ENCODE results near the gene NUP62.
"Not testable (repeated sequence)": the region's sequence is repeated elsewhere in the genome, so short reads cannot be mapped to it uniquely, and the experiment has no call there.

NUP62 gene

DNA sequence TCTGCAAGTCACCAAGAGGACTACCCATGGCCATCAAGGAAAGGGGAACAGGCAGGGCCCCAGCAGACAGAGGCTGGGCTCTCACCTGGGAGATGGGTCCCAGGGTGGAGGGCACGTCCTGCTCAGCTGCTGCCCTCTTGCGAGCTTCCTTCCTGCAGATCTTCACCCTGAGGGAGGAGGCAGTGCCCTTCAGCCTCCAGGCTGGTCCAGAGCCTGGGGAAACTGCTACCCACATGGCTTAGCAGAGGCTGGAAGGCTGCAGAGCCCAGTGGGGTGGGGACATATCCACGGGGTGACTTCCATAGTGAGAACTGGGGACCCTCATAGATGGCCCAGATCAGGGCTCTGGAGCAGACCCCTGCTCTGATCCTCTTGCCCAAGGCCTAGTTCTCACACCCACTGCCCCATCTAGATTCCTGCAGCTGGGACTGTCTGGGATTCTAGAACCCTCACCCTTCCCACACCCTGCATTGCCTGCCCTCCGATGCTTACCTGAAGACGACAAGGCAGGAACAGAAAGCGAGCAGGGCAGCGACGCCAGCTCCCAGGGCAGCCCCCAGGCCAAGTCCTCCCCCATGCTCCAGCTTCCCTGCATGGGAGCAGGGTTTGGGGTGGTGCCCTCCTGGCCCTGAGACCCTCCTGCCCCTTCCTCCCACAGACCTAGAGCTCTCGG, 22.6 kb upstream of the NUP62 start:
- DNase-seq: no peak

DNA sequence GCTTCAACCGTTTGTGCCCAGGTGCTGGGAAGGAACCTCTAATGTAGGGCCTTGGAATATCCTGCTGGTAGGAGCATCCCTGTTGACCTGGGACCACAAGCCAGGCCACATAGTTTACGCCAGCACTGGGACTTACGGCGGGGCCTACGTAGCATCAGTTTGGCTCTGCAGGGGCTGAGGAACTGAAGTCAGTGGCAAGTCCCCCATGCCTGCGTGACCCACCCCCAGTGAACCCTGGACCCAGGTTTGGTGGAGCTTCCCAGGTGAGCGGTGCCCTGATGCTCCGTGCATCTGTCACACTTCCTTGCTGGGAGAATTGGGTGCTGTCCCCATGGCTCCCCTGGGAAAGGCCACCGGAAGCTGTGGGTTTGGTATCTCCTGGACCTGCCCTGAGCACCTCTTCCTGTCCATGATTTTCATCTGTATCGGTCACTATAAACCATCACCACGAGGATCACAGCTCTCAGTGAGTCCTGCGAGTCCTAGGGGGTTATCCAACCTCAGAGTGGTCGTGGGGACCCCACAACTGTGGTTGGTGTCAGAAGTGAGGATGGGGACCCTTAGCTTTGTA, 21.7 kb upstream of the NUP62 start:
- no peak for DNase-seq

DNA sequence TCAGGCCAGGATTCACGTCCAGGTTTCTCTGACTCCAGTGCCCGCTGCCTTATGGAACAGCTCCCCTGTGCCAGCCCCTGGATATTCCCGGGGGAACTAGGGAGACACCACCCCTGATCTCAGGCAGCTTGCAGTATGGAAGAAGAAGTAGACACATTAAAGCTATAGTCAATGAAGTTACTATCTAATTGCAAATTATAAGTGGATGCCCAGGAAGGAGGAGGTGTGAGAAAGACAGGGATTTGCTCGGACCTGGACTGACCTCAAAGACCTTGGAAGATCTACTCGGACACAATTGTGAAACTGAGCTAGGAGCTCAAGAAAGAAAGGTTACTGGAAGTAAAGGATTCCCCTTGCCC, 21.3 kb upstream of the NUP62 start:
- DNase-seq: no peak

DNA sequence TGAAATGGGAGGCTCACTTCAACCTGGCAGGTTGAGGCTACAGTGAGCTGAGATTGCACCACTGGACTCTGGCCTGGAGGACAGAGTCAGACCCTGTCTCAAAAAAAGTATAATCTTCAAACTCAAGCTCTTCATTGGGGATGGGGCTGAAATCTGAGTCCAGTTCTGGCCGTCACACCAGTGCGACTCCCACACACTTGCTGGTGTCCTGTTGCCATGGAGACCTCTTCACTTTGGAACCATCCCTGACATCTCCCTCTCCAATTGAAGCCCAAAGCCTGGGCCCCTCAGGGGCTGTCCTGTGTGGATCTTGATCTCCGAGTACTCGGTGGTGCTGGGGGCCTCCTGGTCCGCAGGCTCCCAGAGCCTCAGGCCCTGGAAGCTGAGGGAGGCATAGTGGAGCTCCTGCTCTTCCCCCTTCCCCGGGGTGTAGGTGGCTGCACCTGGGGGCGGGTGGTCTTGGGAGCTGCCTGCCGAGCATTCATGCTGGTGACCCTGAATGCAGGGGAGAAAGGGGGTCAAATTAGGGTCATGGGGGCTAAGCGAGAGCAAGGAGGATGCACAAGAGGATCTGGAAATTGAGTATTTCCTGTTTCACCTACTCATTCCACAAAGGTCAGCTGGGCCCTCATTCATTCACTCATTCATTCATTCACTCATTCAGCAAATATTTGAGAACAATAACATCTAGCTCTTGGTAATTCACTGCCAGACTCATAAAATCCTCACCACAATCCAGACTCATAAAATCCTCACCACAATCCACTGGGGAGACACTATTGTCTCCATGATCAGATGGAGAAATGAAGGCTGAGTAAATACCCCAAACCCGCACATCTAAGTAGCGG, 20.7 kb upstream of the NUP62 start:
- DNase-seq: no peak

DNA sequence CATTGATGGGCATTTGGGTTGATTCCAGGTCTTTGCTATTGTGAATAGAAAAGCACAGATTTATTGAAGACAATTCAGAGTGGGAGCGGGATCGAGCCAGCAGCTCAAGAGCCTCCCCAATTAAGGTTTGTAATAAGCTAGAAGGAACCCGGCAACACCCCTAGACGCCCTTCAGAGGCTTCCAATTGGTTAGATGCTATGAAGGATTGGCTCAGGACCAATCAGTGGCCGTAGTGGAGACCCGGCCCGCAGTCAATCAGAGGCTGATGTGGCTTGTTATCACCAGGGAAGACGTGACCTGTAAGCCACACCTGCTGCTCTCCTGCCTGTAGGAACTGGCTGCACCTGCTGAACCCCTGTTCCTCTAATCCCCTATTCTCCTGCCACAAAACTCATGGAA, 17.1 kb upstream of the NUP62 start:
- no peak for DNase-seq

DNA sequence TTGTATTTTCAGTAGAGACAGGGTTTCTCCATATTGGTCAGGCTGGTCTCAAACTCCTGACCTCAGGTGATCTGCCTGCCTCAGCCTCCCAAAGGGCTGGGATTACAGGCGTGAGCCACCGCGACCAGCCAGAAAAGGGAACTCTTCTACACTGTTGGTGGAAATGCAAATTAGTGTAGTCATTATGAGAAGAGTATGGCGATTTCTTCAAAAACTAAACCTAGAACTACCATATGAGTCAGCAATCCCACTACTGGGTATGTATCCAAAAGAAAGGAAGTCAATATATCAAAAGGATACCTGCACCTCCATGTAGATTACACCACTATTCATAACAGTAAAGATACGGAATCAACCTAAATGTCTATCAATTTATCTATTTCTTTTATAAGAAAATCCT, 15.3 kb upstream of the NUP62 start:
- not testable (repeated sequence) for DNase-seq

DNA sequence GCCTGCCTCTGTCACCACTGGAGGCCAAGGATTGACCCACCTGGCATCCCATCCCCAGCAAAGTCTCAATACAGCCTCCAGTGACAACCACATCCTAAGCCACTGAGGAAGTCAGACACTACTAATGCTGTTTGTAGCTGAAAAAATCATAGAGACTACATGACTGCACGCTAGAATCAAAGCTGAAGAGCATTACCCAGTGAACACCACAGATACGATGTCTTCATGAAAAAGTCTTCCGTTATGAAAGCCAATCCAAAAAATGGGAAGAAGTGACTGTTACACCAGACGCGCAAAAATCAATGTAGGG, 11.1 kb upstream of the NUP62 start:
- DNase-seq: no peak

DNA sequence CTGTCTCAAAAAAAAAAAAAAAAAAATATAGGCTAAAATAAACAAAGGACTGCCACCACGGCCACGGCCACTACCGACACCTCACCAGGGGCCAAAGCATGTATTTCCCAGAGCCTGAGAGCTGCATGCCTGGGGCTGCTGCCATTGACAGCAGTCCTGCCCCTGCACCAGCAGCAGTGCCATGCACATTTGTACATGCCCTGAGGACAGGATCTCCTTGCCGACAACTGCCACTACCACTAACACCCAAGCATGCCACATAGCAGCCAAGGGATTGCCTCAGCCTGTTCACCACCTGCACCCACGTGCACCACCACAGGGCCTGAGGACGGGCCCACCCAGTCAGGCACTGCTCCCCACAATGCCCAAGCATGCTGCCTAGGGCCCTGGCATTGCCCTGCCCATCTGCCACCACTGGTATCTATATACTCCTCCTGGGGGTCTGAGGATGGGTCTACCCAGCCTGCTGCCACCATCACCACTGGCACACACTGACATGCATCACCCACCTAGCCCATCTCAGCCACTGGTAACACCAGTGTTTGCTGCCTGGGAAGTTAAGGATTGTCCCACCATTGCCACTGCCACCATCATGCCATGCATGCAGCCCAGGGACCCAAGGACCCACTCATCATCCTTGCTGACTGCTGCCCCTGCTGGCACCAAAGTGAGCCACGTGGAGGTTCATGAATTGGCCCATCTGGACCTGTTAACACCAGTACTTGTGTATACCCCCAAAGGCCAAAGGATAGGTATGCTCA, 10.6 kb upstream of the NUP62 start:
- no peak for DNase-seq

DNA sequence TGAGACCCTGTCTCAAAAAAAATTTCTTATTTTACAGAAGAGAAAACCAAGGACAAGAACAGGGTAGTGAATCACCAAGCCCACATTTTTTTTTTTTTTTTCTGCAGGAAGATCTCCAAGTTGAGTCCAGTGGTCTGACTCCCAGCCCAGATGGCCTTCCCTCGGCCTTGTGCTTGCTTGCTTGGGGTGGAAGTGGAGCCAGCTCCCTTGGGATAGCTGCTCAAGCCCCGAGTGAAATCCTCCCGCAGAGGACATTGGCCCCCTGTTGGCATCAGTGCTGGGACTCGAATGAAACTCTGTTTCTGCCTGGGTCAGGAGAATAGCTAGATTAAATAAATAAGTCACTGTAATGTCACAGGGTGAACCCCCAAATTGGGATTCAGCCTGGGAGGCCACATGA, 9.4 kb upstream of the NUP62 start:
- DNase-seq: no peak

DNA sequence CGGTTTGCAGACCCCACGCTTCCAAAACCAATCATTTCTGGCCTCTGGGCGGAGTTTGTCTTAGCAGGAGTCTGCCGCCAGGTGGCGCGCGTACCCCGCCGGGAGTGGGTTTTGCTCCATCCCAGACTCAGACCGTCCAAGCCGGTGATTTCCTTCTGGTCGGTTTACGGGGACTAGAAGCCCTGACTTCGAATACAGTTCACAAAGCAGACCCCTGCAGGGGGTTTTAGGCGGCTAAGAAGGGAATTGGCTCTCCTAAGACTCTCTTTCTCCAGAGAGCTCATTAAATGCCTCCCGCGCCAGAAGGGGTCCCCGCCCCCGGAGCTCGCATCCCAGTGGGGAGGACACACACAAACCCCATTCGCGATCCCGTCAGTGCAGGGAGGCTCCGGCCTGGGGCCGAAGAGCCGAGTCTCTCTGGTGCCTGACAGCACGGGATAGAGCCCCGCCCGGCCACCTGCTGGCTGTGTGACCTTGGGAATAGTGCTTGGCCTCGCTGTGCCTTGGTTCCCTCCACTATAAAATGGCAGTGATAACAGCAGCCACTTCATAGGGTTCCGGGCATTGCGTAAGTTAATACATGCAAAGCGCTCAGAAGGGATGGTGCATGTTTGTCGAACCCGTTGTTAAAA, 8.6 kb upstream of the NUP62 start:
- DNase-seq: peak; percentile 67 to 73

DNA sequence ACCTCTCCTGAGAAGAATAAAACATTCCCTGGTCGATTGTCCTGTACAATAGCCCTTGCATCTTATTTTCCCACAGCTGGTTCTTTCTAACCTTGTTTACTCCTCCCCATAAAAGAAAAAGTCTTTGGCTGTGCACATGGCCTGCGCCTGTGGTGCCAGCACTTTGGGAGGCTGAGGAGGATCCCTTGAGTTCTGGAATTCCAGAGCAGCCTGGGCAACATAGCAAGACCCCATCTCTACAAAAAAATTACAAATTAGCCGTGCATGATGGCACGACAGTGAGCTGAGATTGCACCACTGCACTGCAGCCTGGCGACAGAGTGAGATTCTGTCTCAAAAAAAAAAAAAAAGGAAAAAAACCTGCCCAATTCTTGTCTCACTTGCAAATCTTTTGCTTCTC, 7.2 kb upstream of the NUP62 start:
- DNase-seq: no peak

DNA sequence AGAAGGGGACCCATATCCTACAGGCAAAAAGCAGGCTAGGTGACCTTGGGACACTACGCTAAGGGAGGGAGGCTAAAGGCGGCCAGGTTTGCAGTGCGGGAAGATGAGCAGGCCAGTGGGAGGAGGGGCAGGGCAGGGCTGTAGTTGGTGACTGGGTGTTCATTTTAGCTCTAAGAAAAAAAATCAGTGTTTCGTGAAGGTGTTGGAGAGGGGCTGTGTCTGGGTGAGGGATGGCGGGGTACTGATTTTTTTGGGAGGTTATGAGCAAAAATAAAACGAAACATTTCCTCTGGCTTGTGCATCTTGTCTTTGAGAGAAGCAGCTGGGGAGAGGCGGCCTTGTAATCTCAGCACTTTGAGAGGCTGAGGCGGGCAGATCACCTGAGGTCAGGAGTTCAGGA, 4.3 kb upstream of the NUP62 start:
- no peak for DNase-seq

DNA sequence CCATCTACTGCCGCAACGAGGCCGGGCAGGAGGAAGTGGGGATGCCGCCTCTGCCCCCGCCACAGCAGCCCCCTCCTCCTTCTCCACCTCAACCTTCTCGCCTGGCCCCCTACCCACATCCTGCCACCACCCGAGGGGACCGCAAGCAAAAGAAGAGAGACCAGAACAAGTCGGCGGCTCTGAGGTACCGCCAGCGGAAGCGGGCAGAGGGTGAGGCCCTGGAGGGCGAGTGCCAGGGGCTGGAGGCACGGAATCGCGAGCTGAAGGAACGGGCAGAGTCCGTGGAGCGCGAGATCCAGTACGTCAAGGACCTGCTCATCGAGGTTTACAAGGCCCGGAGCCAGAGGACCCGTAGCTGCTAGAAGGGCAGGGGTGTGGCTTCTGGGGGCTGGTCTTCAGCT, 3.4 kb upstream of the NUP62 start:
- DNase-seq: no peak

DNA sequence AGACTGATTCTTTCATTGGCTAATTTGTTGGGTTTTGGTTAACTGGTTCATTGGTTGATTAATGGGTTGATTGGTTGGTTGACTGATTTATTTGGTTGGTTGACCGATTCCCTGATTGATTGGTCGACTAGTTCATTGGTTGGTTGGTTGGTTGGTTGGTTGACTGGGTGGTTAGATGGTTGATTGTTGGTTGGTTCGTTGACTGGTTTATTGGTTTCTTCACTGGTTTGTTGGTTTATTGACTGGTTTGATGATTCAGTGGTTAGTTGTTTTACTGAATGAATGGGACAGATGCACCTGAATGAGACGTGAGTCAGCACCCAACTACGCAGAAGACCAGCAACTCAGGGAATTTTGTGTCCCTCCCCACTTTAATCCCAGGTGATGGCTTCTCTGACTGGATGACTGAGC, 2.7 kb upstream of the NUP62 start:
- no peak for DNase-seq

DNA sequence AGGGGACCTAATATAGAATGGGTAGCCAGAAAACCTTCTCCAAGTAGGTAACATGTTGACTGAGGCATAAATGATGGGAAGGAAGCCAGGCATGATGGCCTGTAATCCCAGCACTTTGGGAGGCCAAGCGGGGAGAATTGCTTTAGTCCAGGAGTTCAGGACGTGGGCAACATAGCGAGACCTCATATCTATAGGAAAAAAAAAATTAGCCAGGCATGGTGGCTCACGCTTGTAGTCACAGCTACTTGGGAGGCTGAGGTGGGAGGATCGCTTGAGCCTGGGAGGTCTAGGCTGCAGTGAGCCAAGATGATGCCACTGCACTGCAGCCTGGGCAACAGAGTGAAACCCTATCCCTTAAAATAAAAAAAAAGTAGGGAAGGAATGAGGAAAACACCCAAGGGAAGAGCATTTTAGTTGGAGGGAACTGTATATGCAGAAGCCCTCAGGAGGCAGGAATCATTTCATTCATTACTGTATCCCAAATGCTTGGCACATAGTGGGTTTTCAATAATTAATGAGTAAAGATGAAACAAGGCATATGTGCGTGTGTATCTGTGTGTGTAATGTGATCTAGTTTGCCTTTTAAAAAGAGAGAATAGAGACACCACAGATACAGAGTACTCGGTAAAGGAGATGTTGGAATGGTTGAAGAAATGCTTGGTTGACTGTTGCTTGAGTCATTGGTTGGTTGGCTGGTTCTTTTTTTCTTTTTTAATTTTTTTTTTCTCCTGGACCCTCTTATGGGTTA, 2.2 kb upstream of the NUP62 start:
- no peak for DNase-seq

DNA sequence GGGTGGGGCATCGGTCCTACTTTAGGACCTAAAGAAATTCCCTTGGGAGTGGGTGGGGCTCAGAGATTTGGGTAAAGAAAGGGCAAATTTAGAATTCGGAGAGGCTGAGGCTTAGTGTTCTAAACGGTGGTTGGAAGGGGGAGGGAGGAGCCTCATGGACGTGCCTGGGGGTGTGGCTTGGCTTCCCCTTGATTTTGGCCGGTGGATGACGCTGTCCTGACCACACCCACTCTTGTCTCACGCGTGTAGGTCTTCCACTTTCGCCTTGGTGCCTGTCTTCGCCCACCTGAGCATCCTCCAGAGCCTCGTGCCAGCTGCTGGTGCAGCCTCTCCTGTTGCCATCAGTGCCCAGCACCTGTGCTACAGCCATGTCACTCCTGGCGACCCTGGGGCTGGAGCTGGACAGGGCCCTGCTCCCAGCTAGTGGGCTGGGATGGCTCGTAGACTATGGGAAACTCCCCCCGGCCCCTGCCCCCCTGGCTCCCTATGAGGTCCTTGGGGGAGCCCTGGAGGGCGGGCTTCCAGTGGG, 1.2 kb upstream of the NUP62 start:
- DNase-seq: no peak

DNA sequence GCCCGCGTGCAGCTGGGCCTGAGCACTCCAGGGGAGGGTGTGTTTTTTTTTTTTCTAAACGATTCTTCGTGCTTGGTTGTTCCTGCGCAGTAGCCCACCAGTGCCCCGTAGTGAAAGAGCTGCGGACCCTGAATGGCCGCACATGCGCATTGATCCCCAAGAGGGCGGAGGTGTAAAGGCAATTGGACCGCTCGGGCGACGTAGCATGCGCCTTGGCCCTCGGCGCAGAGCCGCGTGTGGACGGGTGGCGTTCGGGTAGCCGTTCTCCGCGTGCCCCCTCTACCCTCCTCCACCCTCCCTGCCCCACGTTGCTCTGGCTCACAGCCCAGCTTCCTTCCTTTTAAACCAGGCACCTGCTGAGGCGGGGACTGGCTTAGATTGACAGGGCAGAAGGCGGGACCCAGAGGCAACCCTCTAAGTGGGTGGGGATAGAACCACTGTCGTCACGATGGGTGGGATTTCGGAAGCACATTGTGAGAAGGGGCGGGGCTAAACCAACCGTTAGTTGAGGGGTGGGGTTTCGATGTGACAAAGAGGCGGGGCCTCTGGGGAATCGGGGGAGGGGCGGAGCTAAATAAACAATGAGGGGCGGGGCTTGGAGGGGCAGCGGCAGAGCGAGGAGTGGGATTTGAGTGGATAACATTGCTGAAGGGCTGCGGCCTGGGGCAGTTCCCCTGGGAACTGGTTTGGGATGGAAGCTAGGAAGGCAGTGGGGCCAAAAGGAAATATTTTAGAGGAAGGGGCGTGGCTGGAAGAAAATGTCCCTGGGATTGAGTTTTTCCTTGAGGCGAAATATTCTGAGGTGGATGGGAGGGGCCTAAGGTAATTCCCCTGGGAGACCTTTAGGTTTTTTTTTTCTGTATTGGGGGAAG, 543 bp upstream of the NUP62 start:
- peak; percentile 92 to 93 for DNase-seq

DNA sequence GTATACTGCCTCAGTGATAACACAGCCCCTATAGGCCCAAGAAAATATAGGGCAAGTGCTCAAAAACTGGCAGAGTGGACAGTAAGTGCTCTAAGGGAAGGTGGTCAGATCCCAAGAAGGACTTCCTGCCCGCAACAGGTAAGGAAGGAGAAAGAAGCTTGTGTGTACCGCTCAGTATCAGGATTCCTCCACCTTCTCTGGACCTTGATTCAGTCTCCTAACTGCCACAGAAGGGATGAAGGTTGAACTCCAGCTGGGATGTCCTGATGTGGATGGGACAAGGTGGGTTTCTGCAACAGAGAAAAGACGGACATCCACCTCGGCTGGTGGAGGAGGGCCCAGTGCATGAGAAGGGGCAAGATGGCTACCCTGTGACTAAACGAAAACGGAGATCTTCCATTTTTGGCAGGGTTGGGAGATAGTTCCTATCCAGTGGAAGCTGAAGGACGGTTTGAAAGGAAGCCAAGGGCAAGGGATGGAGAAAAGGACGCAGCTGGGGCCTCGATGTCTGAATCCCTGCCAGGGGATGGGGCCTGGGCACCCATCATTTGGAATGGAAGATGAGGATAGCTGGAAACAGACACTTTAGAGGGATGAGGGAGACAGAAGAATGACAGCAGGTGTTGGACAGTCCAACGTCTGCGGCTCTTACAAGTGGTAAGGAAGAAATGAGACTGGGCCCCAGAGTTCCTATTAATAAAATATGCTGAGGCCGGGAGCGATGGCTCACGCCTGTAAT, 1.6 kb downstream of the NUP62 start:
- DNase-seq: no peak

DNA sequence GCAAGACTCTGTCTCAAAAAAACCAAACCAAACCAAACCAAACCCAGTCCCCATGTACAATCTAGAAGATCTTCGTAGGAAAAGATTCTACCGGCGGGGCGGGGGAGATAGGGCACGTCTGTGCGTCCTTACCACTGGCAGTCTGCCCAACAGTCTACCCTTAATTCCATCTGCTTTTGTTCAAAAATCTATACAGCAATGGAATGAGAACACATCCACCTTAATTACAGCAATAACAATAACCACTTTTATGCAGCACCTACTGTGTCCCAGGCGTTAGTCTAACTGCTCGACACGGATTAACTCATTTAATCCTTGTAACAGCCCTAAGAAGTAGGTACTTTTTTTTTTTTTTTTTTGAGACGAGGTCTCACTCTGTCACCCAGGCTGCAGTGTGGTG, 2.8 kb downstream of the NUP62 start:
- DNase-seq: no peak

DNA sequence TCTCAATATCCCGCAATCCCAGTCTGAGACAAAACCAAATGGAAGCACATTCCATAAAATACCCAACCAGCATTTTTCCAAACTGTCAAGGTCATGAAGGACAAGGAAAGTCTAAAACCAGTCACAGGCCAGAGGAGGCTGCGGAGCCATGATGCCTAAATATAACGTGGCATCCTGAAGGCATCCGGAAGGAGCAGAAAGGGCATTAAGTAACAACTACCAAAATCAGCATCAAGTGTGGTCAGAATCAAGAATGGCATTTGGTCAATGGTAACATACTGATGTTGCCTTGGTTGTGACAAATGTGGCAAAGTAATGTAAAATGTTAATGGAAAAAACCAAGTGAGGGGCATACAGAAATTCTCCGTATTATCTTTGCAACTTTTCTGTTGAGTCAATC, 3.8 kb downstream of the NUP62 start:
- DNase-seq: no peak

DNA sequence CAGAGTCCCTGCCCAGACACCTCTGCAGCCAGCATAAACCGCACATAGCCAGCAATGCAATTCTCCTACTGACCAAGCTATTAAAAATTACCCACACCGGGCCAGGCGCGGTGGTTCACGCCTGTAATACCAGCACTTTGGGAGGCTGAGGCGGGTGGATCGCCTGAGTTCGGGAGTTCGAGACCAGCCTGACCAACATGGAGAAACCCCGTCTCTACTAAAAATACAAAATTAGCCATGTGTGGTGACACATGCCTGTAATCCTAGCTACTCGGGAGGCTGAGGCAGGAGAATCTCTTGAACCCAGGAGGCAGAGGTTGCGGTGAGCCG, 4.5 kb downstream of the NUP62 start:
- not testable (repeated sequence) for DNase-seq

All from activated CD4-positive, alpha-beta T cell treated with anti-CD3 and anti-CD28 coated beads, Interleukin-2, amount 50 U/mL, for 4 hours (primary cell).